Fibroblast of lung (primary cell): ENCODE data around the gene ROR2. TPM values are rescaled to one million over a fixed set of nuclear protein-coding genes. Genes with fewer than 3 reads are reported as not detected.
"Not testable (repeated sequence)": the region's sequence is repeated elsewhere in the genome, so short reads cannot be mapped to it uniquely, and the experiment has no call there.

Experiments
- DNase-seq, 2 donors: peaks; one replicate each; pipeline versions ENCODE4 v3.0.0 to v3.0.0-alpha.2; 2010; ENCODE audit warnings: low read depth in 2 of 2
- H2AFZ ChIP-seq: 2 replicates; pipeline ENCODE4 v1.5.1; 2012; ENCODE audit warnings: low read length, control low read depth, inconsistent platforms
- H3K27ac ChIP-seq: 2 replicates; pipeline ENCODE4 v1.5.1; 2011; ENCODE audit warnings: low read length, control low read depth; ENCODE audit not compliant: insufficient read depth
- H3K27me3 ChIP-seq: 2 replicates; pipeline ENCODE4 v1.5.1; 2011; ENCODE audit warnings: mild to moderate bottlenecking, low read length; ENCODE audit not compliant: control insufficient read depth, insufficient read depth
- H3K36me3 ChIP-seq: 2 replicates; pipeline ENCODE4 v1.5.1; 2011; ENCODE audit warnings: low read length; ENCODE audit not compliant: control insufficient read depth, insufficient read depth
- H3K4me1 ChIP-seq: 2 replicates; pipeline ENCODE4 v1.5.1; 2011; ENCODE audit warnings: low read length; ENCODE audit not compliant: control insufficient read depth, insufficient read depth; ENCODE audit errors: extremely low read depth
- H3K4me2 ChIP-seq: 2 replicates; pipeline ENCODE4 v1.5.1; 2011; ENCODE audit warnings: low read length, control low read depth; ENCODE audit not compliant: insufficient read depth; ENCODE audit errors: extremely low read depth
- H3K4me3 ChIP-seq, 4 experiments: fragments of 200-600 bp in 1 of 4; sonication (generic) in 1 of 4; replicated peaks in 1 of 4; 2 replicates each; pipeline ENCODE4 v1.5.1; 2011 to 2016; ENCODE audit warnings: low read length in 4 of 4, low read depth in 3 of 4, mild to moderate bottlenecking in 3 of 4, control low read depth in 2 of 4, inconsistent platforms in 1 of 4, mixed read lengths in 1 of 4; ENCODE audit not compliant: insufficient read depth in 1 of 4; ENCODE audit errors: control extremely low read depth in 1 of 4
- H3K79me2 ChIP-seq: 2 replicates; pipeline ENCODE4 v1.5.1; 2012; ENCODE audit warnings: mild to moderate bottlenecking, low read length, inconsistent platforms; ENCODE audit not compliant: control insufficient read depth, insufficient read depth
- H3K9ac ChIP-seq: 2 replicates; pipeline ENCODE4 v1.5.1; 2011; ENCODE audit warnings: mild to moderate bottlenecking, low read length, control low read depth; ENCODE audit not compliant: insufficient read depth
- H3K9me3 ChIP-seq: 2 replicates; pipeline ENCODE4 v1.5.1; 2012; ENCODE audit warnings: low read depth, low read length; ENCODE audit not compliant: control insufficient read depth, insufficient read depth
- H4K20me1 ChIP-seq: 2 replicates; pipeline ENCODE4 v1.5.1; 2011; ENCODE audit warnings: low read length; ENCODE audit not compliant: control insufficient read depth, insufficient read depth; ENCODE audit errors: extremely low read depth
- EZH2 ChIP-seq: IDR thresholded peaks from 2 replicates; pipeline ENCODE4 v1.5.1; 2012; ENCODE audit warnings: low read length, control low read depth, mild to moderate bottlenecking; ENCODE audit errors: missing control alignments
- polyA plus RNA-seq, 2 donors: library from polyadenylated mRNA; depleted of rRNA in 1 of 2; stranded (reverse) in 1 of 2; unstranded in 1 of 2; fragments of >200 nt; gene quantifications; 2 replicates each; pipeline ENCODE4 v1.2.1, GENCODE V29; 2011 to 2012; ENCODE audit warnings: missing spikeins in 1 of 2
- total RNA-seq: library from RNA; depleted of rRNA; stranded (reverse); fragments of >200 nt; gene quantifications from 2 replicates; pipeline ENCODE4 v1.2.1, GENCODE V29; 2014
- TF ChIP-seq, protein P1 (sequence below), 2 donors: IDR thresholded peaks in 1 of 2; conservative IDR thresholded peaks in 1 of 2; 1 replicate in 1 of 2; 2 replicates in 1 of 2; pipeline ENCODE4 v1.5.1; 2011 to 2012; ENCODE audit warnings: low read length in 2 of 2, control low read depth in 1 of 2, inconsistent platforms in 1 of 2, low read depth in 1 of 2, mild to moderate bottlenecking in 1 of 2

Gene ROR2
- total and polyA plus RNA-seq, 2 donors (not counting 1 experiment from before 2014, with no cell fraction given), result 2.3 to 27.9 TPM

DNA sequence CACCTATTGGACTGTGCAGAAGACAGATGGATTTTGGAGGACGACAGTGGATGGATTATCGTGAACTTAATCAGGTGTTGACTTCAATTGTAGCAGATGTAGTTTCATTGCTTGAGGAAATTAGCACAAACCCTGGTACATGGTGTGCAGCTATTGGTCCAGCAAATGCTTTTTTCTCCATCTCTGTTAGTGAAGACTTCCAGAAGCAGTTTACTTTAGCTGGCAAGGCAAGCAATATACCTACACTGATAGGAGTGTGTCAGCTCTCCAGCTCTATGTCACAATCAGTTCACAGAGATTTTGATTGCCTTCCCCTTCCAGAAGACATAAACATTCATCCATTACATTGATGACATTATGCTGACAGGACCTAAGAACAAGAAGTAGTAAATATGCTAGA lies 35.7 kb upstream of the ROR2 start:
- Histone ChIP-seq H2AFZ (no peak overlapping the region), H3K27me3 (no peaks in the 10 kb centered on the region), H3K9me3 (no peaks in the 10 kb centered on the region), H4K20me1 (no peaks in the 10 kb centered on the region), H3K79me2 (no peaks in the 10 kb centered on the region), H3K4me3 (no peak overlapping the region), H3K36me3 (no peaks in the 10 kb centered on the region), H3K4me1 (no peaks in the 10 kb centered on the region), H3K27ac (no peak overlapping the region), H3K9ac (no peak overlapping the region), H3K4me2 (no peak overlapping the region)
- TF ChIP-seq, protein P1, sequence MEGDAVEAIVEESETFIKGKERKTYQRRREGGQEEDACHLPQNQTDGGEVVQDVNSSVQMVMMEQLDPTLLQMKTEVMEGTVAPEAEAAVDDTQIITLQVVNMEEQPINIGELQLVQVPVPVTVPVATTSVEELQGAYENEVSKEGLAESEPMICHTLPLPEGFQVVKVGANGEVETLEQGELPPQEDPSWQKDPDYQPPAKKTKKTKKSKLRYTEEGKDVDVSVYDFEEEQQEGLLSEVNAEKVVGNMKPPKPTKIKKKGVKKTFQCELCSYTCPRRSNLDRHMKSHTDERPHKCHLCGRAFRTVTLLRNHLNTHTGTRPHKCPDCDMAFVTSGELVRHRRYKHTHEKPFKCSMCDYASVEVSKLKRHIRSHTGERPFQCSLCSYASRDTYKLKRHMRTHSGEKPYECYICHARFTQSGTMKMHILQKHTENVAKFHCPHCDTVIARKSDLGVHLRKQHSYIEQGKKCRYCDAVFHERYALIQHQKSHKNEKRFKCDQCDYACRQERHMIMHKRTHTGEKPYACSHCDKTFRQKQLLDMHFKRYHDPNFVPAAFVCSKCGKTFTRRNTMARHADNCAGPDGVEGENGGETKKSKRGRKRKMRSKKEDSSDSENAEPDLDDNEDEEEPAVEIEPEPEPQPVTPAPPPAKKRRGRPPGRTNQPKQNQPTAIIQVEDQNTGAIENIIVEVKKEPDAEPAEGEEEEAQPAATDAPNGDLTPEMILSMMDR (conservative IDR thresholded peaks at IDR 0.05 in 1 of 2, IDR thresholded peaks at IDR 0.05 in 1 of 2; ENCODE audit: low read depth in 1 of 2, low read length in 2 of 2), result no peak
- no peak for TF ChIP-seq EZH2
- no peak for DNase-seq

GRCh38 chr9:91978740-91979414 lies 28.8 kb upstream of the ROR2 start:
- H3K4me3 ChIP-seq, result no peak overlapping the region
- peak; percentile 75 to 92 for DNase-seq
- peak overlapping the region; percentile 13 for H3K4me2 ChIP-seq
- H3K36me3 ChIP-seq, result no peaks in the 10 kb centered on the region
- no peak overlapping the region for H2AFZ ChIP-seq
- H3K27ac ChIP-seq, result no peak overlapping the region
- H3K27me3 ChIP-seq, result no peaks in the 10 kb centered on the region
- TF ChIP-seq EZH2, result no peak
- TF ChIP-seq, protein P1 (conservative IDR thresholded peaks at IDR 0.05 in 1 of 2, IDR thresholded peaks at IDR 0.05 in 1 of 2; ENCODE audit: low read depth in 1 of 2, low read length in 2 of 2), result peak; percentile 16 to 45
- H3K9ac ChIP-seq, result no peak overlapping the region
- H3K9me3 ChIP-seq, result no peaks in the 10 kb centered on the region
- H3K4me1 ChIP-seq, result no peaks in the 10 kb centered on the region
- no peaks in the 10 kb centered on the region for H4K20me1 ChIP-seq
- H3K79me2 ChIP-seq, result no peaks in the 10 kb centered on the region

DNA sequence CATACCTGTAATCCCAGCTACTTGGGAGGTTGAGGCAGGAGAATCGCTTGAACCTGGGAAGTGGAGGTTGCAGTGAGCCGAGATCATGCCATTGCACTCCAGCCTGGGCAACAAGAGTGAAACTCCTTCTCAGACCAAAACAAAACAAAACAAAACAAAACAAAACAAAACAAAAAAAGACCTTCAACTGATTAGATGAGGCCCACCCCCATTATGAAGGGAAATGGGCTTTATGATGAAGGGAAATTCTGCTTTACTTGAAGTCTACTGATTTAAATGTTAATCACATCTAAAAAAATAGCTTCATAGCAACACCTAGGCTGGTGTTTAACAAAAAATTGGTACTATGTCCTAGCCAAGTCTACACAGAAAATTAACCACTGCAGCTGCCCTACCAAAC lies 25.2 kb upstream of the ROR2 start:
- H2AFZ ChIP-seq, H4K20me1 ChIP-seq, H3K4me3 ChIP-seq, H3K79me2 ChIP-seq, H3K9me3 ChIP-seq, H3K9ac ChIP-seq, H3K4me1 ChIP-seq, H3K27ac ChIP-seq, DNase-seq, H3K36me3 ChIP-seq, H3K4me2 ChIP-seq, H3K27me3 ChIP-seq: not testable (repeated sequence)
